HG02798 (cell line): ENCODE results near the gene RAD54L.
A peak's percentile ranks its signal among the peaks of the same experiment; 100 is the strongest.
"Not testable (repeated sequence)": the region's sequence is repeated elsewhere in the genome, so short reads cannot be mapped to it uniquely, and the experiment has no call there.

Source experiments
- ATAC-seq: cut with Tn5 transposase; IDR thresholded peaks from one replicate; pipeline ENCODE4 v1.9.1; 2021; ENCODE audit warnings: mild to moderate bottlenecking; ENCODE audit not compliant: unreplicated experiment, poor library complexity

The RAD54L gene

GRCh38 chr1:46317323-46317722 lies 69.8 kb downstream of the RAD54L start:
- no peak for ATAC-seq

- not testable (repeated sequence) for ATAC-seq
Measured at GRCh38 chr1:46319301-46319700, 71.7 kb downstream of the RAD54L start.

- not testable (repeated sequence) for ATAC-seq
Measured at GRCh38 chr1:46319960-46320914, 72.7 kb downstream of the RAD54L start.

GRCh38 chr1:46322191-46322590 lies 74.6 kb downstream of the RAD54L start:
- not testable (repeated sequence) for ATAC-seq

- ATAC-seq, result peak; percentile 41
Measured at GRCh38 chr1:46325285-46326076, 77.9 kb downstream of the RAD54L start.
